HUES48 (cell line): Measurements from ENCODE around the gene ANKIB1.
"Not testable (repeated sequence)": the region's sequence is repeated elsewhere in the genome, so short reads cannot be mapped to it uniquely, and the experiment has no call there.

Experiments used
- H3K27ac ChIP-seq: one replicate; pipeline ENCODE4 v1.7.0; 2013; ENCODE audit warnings: low read depth, low read length, inconsistent platforms
- H3K27me3 ChIP-seq: 2 replicates; pipeline ENCODE4 v1.6.1; 2013; ENCODE audit warnings: mild to moderate bottlenecking, low read length; ENCODE audit not compliant: control insufficient read depth, insufficient read depth
- H3K36me3 ChIP-seq: 2 replicates; pipeline ENCODE4 v1.6.1; 2013; ENCODE audit warnings: low read length; ENCODE audit not compliant: control insufficient read depth, insufficient read depth
- H3K4me1 ChIP-seq: 2 replicates; pipeline ENCODE4 v1.6.1; 2013; ENCODE audit warnings: mild to moderate bottlenecking, low read length; ENCODE audit not compliant: control insufficient read depth, insufficient read depth
- H3K4me3 ChIP-seq: 2 replicates; pipeline ENCODE4 v1.5.1; 2013; ENCODE audit warnings: mild to moderate bottlenecking, low read depth, low read length
- H3K9ac ChIP-seq: 2 replicates; pipeline ENCODE4 v1.6.1; 2013; ENCODE audit warnings: mild to moderate bottlenecking, low read depth, low read length, moderate library complexity
- H3K9me3 ChIP-seq: 2 replicates; pipeline ENCODE4 v1.6.1; 2013; ENCODE audit warnings: low read length; ENCODE audit not compliant: control insufficient read depth, insufficient read depth

Gene ANKIB1

GRCh38 chr7:92356406-92356805 lies 110.6 kb downstream of the ANKIB1 start:
- H3K27ac ChIP-seq = no peak overlapping the region

GRCh38 chr7:92357260-92357659 lies 111.5 kb downstream of the ANKIB1 start:
- Histone ChIP-seq H3K9me3 (no peaks in the 10 kb centered on the region), H3K4me1 (no peaks in the 10 kb centered on the region; the same call in 1 of the 2 replicates), H3K4me3 (no peak overlapping the region), H3K27me3 (no peaks in the 10 kb centered on the region), H3K9ac (no peak overlapping the region), H3K27ac (no peak overlapping the region), H3K36me3 (peaks cover 23% of the 10 kb centered on the region)

More at GRCh38 chr7:92356406-92356805, 110.6 kb downstream of the ANKIB1 start:
- Histone ChIP-seq H3K4me3 (no peak overlapping the region), H3K36me3 (peaks cover 24% of the 10 kb centered on the region), H3K9ac (no peak overlapping the region), H3K27me3 (no peaks in the 10 kb centered on the region), H3K9me3 (no peaks in the 10 kb centered on the region), H3K4me1 (no peaks in the 10 kb centered on the region; the same call in 1 of the 2 replicates)

- not testable (repeated sequence) for H3K9me3 ChIP-seq, H3K9ac ChIP-seq, H3K4me3 ChIP-seq, H3K27ac ChIP-seq, H3K27me3 ChIP-seq, H3K4me1 ChIP-seq
- peaks cover 17% of the 10 kb centered on the region for H3K36me3 ChIP-seq
Observed at GRCh38 chr7:92359179-92359578, 113.4 kb downstream of the ANKIB1 start.

- no peaks in the 10 kb centered on the region for H3K27me3 ChIP-seq
- H3K4me1 ChIP-seq = no peaks in the 10 kb centered on the region; the same call in 1 of the 2 replicates
- no peak overlapping the region for H3K27ac ChIP-seq
- H3K9me3 ChIP-seq = no peaks in the 10 kb centered on the region
- peaks cover 15% of the 10 kb centered on the region for H3K36me3 ChIP-seq
- no peak overlapping the region for H3K9ac ChIP-seq
- no peak overlapping the region for H3K4me3 ChIP-seq
Observed at GRCh38 chr7:92359801-92360200, 114.0 kb downstream of the ANKIB1 start.

- Histone ChIP-seq H3K4me3 (no peak overlapping the region), H3K36me3 (peaks cover 15% of the 10 kb centered on the region), H3K9ac (no peak overlapping the region), H3K4me1 (no peaks in the 10 kb centered on the region; the same call in 1 of the 2 replicates), H3K27ac (no peak overlapping the region), H3K9me3 (no peaks in the 10 kb centered on the region), H3K27me3 (no peaks in the 10 kb centered on the region)
Observed at GRCh38 chr7:92360387-92360786, 114.6 kb downstream of the ANKIB1 start.

GRCh38 chr7:92362131-92362530 lies 116.4 kb downstream of the ANKIB1 start:
- no peaks in the 10 kb centered on the region; the same call in 1 of the 2 replicates for H3K4me1 ChIP-seq
- no peaks in the 10 kb centered on the region for H3K9me3 ChIP-seq
- H3K9ac ChIP-seq = no peak overlapping the region
- no peak overlapping the region for H3K27ac ChIP-seq
- no peak overlapping the region for H3K4me3 ChIP-seq
- H3K27me3 ChIP-seq = no peaks in the 10 kb centered on the region
- peaks cover 15% of the 10 kb centered on the region for H3K36me3 ChIP-seq

GRCh38 chr7:92366730-92367129 lies 121.0 kb downstream of the ANKIB1 start:
- Histone ChIP-seq H3K9me3 (no peaks in the 10 kb centered on the region), H3K4me1 (no peaks in the 10 kb centered on the region), H3K36me3 (peaks cover 20% of the 10 kb centered on the region), H3K9ac (no peak overlapping the region), H3K27me3 (no peaks in the 10 kb centered on the region), H3K4me3 (no peak overlapping the region), H3K27ac (no peak overlapping the region)

- H3K9ac ChIP-seq = no peak overlapping the region
- H3K27me3 ChIP-seq = no peaks in the 10 kb centered on the region
- peaks cover 20% of the 10 kb centered on the region for H3K36me3 ChIP-seq
- no peak overlapping the region for H3K4me3 ChIP-seq
- no peaks in the 10 kb centered on the region for H3K9me3 ChIP-seq
- H3K27ac ChIP-seq = no peak overlapping the region
- no peaks in the 10 kb centered on the region for H3K4me1 ChIP-seq
Observed at GRCh38 chr7:92368741-92369140, 123.0 kb downstream of the ANKIB1 start.

GRCh38 chr7:92375013-92375412 lies 129.2 kb downstream of the ANKIB1 start:
- Histone ChIP-seq H3K36me3 (peaks cover 28% of the 10 kb centered on the region), H3K9ac (no peak overlapping the region), H3K4me3 (no peak overlapping the region), H3K9me3 (peaks cover 13% of the 10 kb centered on the region), H3K27me3 (no peaks in the 10 kb centered on the region), H3K27ac (no peak overlapping the region), H3K4me1 (no peaks in the 10 kb centered on the region)

- Histone ChIP-seq H3K4me1 (no peaks in the 10 kb centered on the region), H3K4me3 (no peak overlapping the region), H3K9me3 (no peaks in the 10 kb centered on the region), H3K9ac (no peak overlapping the region), H3K27me3 (no peaks in the 10 kb centered on the region), H3K36me3 (peaks cover 35% of the 10 kb centered on the region), H3K27ac (no peak overlapping the region)
Observed at GRCh38 chr7:92391071-92391470, 145.3 kb downstream of the ANKIB1 start.

GRCh38 chr7:92397542-92397941 lies 151.8 kb downstream of the ANKIB1 start:
- peaks cover 46% of the 10 kb centered on the region for H3K36me3 ChIP-seq
- H3K9me3 ChIP-seq = no peaks in the 10 kb centered on the region
- no peaks in the 10 kb centered on the region for H3K27me3 ChIP-seq
- no peak overlapping the region for H3K4me3 ChIP-seq
- no peaks in the 10 kb centered on the region for H3K4me1 ChIP-seq
- no peak overlapping the region for H3K9ac ChIP-seq
- no peak overlapping the region for H3K27ac ChIP-seq

GRCh38 chr7:92400013-92400412 lies 154.2 kb downstream of the ANKIB1 start:
- Histone ChIP-seq H3K27ac (no peak overlapping the region), H3K9me3 (no peaks in the 10 kb centered on the region), H3K9ac (no peak overlapping the region), H3K36me3 (peaks cover 43% of the 10 kb centered on the region), H3K4me3 (no peak overlapping the region), H3K4me1 (no peaks in the 10 kb centered on the region), H3K27me3 (no peaks in the 10 kb centered on the region)
